GM19035 (cell line): Measurements from ENCODE around the gene UGT1A10.

Experiments used
- ATAC-seq: cut with Tn5 transposase; IDR thresholded peaks from one replicate; pipeline ENCODE4 v1.9.1; 2021; ENCODE audit not compliant: unreplicated experiment

The UGT1A10 gene

GRCh38 chr2:233819884-233820773 is 183.9 kb downstream of the UGT1A10 start:
- ATAC-seq = no peak

- ATAC-seq = no peak
Measured at GRCh38 chr2:233820774-233821105, 184.5 kb downstream of the UGT1A10 start.

GRCh38 chr2:233821196-233821595 is 184.9 kb downstream of the UGT1A10 start:
- ATAC-seq = no peak

GRCh38 chr2:233821709-233822100 is 185.5 kb downstream of the UGT1A10 start:
- ATAC-seq = no peak

GRCh38 chr2:233822101-233822771 is 186.0 kb downstream of the UGT1A10 start:
- no peak for ATAC-seq
